GM18505 (cell line): ENCODE results near the gene SKAP2.

Source experiments
- ATAC-seq: cut with Tn5 transposase; IDR thresholded peaks from one replicate; pipeline ENCODE4 v1.9.1; 2021; ENCODE audit not compliant: unreplicated experiment
- POLR2A ChIP-seq: IDR thresholded peaks from 4 replicates; pipeline ENCODE4 v1.6.1; 2011; ENCODE audit warnings: borderline replicate concordance; ENCODE audit not compliant: insufficient read depth, insufficient read length; ENCODE audit errors: extremely low read depth

The SKAP2 gene

DNA sequence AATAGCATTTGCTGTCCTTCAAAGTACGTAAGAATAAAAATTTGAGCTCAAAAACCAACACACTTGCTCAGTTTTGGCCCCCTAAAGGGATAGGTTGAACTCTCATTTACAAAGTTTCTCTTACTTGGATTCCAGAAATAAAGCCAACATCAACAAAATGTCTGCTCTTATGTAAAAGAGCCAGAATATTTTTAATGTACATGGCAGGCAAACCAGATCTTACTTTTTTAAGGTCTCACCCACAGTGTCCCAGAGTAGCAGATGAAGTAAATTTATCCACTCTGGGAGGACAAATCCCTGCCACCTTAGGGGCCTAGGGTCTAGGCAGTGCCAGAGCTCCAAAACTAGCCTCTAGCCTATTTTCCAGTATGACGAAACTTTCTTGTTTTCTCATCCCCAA is 159.6 kb downstream of the SKAP2 start:
- no peak for ATAC-seq

DNA sequence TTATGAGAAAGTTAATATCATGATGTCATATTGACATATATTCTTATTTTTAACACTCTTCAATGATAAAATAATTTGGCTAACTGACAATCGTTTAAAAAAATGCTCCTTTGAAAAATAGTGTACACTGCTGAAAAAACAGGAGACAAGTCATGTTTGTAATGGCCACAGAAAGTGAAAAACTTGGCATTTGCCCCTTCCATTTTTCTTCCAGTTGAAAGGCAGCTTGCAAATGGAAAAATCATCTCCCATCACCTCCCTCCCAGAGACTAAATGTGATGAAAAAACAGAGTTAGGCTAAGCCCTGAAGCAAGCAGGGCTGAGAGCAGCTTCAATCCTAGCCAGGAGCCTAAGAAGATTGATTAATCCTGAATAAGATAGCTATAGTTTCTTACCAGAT is 160.4 kb downstream of the SKAP2 start:
- ATAC-seq = no peak
- TF ChIP-seq POLR2A = no peak

More for the DNA sequence above, 159.6 kb downstream of the SKAP2 start:
- no peak for TF ChIP-seq POLR2A

DNA sequence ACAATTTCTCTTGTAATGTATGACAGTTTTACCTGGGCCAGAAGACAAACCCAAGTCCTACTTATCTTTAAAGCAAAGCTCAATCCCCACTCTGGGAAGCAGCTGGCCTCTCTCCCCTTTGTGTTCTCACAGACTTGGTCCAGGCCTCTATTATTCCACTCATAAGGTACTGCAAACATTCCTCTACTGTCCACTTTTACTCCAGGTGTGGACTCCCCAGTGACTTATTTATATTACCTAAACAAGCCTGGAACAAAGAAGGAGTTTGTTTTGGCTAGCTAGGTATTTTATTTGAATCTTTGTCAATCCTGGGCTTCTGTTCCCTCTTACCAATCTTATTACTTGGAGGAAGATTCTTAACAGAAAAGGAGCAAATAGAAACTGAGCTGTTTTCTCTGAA is 163.5 kb downstream of the SKAP2 start:
- no peak for TF ChIP-seq POLR2A
- no peak for ATAC-seq

DNA sequence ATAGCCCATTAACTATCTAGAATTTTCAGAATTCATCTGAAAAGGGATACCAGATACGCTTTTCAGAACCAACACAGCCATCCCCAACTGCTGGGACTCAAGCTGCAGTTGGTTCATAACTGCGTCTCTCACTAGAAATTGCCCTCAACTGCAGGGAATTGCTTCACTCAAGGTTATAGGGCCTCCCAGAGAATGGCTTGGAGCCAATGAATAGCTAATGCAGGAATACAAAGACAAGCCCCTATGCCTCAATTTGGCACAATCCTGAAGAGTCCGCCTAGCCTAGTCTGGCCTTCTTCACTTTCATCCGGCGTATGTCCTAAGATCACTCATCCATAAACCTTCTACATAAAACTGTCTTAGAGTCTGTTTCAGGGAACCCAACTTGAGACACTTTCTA is 164.0 kb downstream of the SKAP2 start:
- ATAC-seq = no peak
- TF ChIP-seq POLR2A = no peak

DNA sequence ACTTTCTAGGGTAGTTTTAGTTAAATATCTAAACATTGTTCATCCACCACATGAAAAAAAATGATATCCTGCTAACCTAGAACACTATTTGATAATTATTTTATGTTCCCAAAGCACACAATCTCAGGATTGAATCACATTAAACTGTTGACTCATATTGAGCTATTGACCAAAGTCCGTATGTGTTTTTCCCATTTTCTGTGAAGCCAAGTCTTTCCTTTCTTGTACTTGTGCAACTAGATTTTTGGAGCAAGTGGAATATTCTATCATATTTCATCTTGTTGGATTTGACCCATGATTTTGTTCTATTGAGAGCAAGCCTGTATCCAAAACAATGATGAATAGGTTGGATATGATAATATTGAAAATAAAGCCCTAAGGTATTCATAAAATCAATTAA is 164.6 kb downstream of the SKAP2 start:
- no peak for TF ChIP-seq POLR2A
- ATAC-seq = no peak

DNA sequence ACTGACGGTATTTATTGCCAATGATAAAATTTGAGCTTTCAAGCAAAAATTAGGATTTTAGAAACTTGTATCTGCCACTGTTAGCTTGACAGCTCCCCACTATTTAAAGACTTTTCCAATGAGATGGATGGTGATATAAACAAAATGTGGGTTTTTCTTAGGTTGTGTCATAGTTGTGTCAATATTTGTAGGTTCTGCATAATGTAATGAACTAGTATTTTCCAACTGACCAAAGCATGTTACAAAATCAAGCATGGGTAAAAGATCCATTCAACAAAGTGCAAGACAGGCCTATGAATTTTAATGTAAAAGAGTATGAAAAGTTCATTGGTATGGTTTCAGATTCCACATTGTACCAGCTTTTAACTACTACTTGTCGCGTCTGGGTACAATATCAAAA is 165.6 kb downstream of the SKAP2 start:
- no peak for TF ChIP-seq POLR2A
- no peak for ATAC-seq

DNA sequence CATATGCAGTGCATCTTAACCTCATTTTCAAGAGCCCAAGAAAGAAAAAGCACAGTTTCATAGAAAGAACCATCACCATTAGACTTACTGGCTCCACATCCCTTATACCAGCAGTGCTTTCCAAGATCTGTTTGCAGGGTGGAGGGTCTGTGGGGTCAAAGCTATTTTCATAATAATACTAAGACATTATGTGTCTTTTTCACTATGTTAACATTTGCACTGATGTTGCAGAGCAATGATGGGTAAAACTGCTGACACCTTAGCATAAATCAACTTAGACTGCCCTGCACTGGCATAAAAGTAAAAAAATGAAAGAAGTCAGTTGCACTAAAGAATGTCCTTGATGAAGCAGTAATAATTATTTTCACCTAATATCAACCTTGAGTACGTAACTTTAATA is 166.2 kb downstream of the SKAP2 start:
- no peak for ATAC-seq
- TF ChIP-seq POLR2A = no peak

DNA sequence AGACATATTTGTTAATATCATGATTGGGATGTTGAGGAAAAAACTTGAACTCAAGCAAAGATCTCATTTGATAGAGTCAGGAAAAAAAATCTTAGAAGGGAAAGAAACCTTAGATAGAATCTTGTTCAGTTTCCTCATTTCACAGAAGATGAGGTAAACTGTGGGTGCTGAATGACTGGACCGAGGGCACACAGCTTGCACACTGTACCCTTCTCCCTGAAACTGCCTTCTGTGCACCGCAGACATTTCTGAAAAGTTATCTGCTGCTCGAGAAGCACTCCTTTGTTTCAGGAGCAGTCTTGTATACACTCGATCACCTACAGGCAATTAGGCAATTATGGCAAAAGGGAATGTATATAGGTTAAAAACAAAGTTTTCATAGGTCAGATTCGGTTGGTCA is 167.4 kb downstream of the SKAP2 start:
- ATAC-seq = no peak
- TF ChIP-seq POLR2A = no peak

DNA sequence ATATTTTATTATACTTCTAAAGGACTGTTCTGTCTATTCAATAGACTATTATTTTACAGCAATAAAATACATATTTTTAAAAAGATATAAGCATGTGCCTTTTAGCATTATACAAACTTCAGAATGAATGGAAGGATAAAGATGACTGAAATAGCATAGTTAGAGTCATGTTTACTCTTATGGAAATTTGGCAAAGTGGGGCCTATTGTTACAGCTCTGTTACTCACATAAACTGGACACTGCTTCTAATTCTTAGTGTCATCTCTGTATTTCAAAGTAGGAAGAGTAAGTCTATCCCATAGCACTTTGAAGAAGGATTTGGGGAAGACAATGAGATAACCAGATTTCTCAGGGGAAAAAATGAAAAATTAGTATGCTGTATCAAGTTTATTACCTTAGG is 168.2 kb downstream of the SKAP2 start:
- no peak for TF ChIP-seq POLR2A
- no peak for ATAC-seq

DNA sequence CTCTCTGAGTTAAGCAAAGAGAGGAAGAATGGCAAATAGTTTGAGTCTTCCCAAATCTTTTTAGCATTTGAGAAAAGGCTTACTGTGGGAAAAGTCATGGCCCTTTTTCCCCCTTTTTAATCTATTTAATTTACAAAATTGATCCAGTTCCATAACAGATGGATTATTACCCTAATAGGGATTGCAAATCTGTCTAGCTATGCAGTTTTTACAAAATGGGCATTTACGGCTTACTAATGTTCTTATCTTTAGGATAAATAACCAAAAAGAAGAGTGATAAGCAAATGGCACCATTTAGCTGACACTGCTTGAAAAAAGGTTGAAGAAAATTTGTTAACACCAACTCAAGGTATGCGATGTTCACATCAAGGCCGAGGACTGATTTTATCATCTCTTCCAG is 169.7 kb downstream of the SKAP2 start:
- no peak for TF ChIP-seq POLR2A
- no peak for ATAC-seq

DNA sequence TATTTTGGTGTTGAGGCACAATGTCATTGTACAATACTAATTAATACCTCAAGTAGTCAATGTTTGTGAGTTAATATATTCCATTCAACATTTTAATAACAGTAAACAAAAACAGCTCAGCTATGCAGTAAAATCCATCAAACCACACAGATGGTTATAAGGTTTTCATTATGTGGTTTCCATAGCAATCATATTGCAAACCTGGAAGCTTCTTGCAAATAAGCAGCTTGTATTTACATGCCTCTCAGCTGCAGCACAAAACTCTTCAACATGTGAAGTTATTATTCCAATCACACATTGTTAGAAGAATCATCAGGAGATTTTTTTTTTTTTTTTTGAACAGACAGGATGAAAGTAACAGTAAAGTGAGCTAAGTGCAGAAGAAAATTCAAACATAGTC is 170.2 kb downstream of the SKAP2 start:
- no peak for TF ChIP-seq POLR2A
- ATAC-seq = no peak

DNA sequence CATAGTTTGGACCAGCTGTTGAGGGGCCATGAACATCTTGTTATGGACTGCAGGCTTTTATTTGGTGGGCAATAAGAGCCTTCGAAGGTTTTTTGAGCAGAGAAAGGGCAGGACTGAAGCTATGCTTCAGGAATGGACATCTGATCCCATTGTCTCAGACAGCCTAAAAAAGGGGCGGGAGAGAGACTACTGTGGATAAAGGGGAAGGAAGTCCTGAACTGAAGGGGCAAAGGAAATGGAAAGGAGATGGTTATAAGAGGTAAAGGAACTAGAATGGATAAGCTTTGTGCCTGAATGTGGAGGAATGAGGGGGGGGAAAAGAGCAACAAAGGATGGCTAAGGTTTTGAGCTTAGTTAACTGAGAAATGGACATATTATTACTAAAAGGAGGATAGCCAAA is 172.5 kb downstream of the SKAP2 start:
- no peak for TF ChIP-seq POLR2A
- no peak for ATAC-seq

DNA sequence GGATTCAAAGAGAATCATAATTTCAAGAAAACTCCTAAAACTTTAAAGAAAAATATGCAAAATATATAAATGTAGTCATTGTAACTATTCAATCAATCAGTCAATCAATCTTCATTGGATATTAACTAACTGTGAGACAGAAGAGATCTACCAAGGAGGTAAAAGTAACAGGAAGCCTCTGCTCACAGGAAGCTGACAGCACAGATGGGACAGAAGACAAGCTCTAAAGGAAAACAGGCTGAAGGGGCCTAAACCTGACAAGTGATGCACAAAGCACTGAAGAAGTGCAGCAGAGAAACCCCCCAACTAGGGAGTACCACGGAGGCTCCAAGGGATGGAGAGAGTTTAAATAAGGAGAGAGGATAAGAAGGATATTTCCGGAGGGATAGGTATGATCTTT is 173.0 kb downstream of the SKAP2 start:
- TF ChIP-seq POLR2A = no peak
- ATAC-seq = no peak

DNA sequence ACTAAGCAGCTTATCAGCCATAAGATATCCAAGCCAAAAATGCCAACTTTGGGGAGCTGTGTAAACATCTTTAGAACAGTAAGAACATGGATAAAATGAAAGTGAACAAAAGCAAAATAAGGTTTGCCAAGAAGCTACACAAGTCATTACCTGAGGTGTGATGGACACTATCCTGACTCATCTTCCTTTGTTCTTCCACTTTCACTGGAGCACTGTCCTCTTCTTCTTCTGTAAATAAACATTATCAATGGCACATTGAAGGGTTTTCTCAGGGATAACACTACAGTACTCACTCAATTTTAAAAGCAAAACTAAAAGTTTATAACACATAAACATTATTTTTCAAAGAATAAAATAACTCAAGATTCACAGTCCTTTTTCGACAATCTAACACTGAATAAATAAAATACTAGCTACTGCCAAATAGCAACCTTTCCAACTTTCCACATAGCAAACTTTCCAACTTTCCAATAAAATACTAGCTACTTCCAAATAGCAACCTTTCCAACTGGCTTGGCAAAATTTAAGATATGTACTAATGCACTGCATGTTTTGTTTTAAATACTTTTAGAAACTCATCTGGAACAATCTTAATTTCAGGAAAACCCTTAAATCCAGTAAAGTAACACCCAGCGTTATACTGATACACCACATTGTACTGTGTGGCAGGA is 174.1 kb downstream of the SKAP2 start:
- TF ChIP-seq POLR2A = no peak
- no peak for ATAC-seq
